Measurements from ENCODE around the gene BMP3. TPM values are rescaled to one million over a fixed set of nuclear protein-coding genes. Genes with fewer than 3 reads are reported as not detected.

Gene BMP3
- total RNA-seq, 1 experiment from 2014 or later = not detected

DNA sequence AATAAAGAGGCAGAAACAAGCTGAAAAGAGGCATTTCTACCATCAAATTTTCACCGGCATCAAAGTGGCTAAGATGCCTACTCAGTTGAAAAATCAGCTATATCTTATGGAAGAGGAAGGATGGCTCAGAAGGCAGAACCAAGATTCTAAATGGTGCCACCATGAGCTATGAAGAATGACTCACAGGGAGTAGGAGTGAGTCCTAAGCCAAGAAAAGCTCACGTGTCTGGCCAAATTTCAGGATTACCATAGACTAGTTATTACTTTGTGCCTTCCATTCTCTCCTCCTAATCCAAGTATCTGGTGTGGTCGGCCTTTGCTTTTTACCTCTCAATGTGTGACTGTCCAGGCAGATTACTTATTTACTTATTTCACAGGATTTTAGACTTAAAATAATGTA is 54.8 kb downstream of the BMP3 start:
- in situ Hi-C loops (cut with HindIII; ENCODE audit: low pct_unique_long_range_greater_than_20kb, low sequenced_read_pairs) = no loop called here

DNA sequence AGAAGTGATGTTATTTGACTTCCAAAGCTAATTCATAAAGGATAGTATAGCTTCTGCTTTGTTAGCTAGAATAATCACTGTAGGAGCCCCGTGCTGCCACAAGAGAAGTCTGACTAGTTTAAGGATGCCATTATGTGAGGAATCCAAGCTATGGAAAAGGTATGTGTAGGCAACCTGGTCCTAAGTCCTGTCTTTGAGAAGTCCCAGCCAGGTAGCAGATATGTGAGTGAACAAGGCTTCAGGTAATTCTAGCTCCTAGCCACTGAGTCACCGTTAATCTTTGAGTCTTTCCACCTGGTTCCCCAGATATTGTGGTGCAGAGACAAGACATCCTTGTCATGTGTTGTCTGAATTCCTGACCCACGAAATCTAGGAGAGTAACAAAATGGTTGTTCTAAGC is 55.5 kb downstream of the BMP3 start:
- in situ Hi-C loops (cut with HindIII; ENCODE audit: low pct_unique_long_range_greater_than_20kb, low sequenced_read_pairs) = no loop called here
- DNase-seq (ENCODE audit: low read depth) = no peak

More for the DNA sequence above, 54.8 kb downstream of the BMP3 start:
- DNase-seq (ENCODE audit: low read depth) = no peak

DNA sequence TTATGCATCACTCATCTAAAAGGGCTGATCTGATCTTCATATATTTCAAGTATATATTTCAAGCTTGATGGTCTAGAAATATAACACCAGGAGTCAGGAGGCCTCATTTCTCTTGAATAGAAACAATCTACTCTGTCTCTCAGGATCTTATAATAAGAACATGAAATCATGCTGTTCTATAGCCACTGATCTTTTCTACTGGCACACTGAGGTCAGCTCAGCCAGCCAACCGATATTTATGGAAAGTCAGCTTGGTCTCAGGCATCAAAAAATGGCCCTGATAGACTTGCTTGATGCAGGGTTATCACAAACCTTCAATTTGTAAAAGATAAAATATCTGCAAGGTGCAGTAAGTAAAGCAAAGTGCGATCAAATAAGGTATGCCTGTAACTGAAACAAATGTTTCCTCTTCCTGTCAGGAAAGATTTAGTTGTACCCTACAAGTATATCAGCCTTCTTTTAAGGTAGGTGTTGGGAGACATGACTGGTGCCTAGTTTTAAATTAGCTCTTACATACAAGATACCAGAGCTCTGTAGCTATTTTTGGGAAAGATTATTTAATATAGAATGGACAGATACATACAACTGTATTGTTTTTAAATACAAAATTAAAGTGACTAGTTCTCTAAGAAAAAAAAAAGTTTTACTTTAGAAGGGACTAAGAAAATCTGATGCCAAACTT is 63.4 kb downstream of the BMP3 start:
- in situ Hi-C loops (cut with HindIII; ENCODE audit: low pct_unique_long_range_greater_than_20kb, low sequenced_read_pairs) = no loop called here
- DNase-seq (ENCODE audit: low read depth) = no peak

DNA sequence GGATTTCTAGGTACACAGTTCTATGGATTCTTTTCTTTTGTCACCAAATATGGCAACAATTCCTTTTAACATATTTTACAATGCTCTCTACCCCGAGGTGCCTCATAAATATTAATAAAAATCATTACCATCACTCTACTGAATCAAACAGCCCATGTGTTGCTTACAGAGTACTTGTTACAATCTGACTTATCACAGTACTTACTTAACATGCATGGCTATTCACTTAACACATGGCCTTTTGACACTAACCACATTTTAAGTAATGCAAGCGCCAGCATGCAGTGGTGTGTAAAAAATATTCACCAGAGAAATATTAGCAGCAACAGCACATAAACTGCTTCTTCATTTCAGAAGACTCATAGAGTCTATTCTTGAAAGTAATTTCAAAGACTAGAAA is 64.9 kb downstream of the BMP3 start:
- no peak for DNase-seq (ENCODE audit: low read depth)
- in situ Hi-C loops (cut with HindIII; ENCODE audit: low pct_unique_long_range_greater_than_20kb, low sequenced_read_pairs) = no loop called here

DNA sequence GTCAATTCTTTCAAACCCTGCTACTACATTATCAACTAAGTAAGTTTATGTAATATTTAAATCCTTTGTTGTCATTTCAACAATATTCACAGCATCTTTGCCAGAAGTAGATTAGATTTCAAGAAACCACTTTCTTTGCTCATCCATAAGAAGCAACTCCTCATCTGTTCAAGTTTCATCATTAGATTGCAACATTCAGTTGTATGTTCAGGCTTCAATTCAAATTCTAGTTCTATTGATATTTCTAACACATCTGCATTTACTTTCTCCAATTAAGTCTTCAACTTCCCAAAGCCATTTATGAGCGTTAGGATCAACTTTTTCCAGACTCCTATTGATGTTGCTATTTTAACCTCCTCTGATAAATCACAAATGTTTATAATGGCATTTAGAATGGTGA is 66.1 kb downstream of the BMP3 start:
- in situ Hi-C loops (cut with HindIII; ENCODE audit: low pct_unique_long_range_greater_than_20kb, low sequenced_read_pairs) = no loop called here
- no peak for DNase-seq (ENCODE audit: low read depth)

DNA sequence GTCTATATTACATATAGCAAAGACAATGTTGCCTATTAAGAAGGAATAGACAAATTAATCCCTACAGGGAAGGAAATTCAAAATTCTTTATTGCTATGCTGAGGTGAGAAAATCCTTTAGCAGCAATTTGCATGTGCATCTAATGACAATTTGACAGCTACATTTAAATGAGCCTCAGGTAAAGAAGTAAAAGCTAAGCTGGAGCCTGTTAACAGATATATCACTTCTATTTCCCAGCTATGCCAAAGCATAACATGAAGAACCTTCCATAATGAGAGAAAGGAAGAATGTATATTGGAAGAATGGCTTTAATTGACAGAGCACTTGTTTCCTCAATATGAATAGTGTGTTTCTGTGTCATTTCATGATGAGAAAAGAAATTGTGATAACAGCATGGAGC is 71.6 kb downstream of the BMP3 start:
- in situ Hi-C loops (cut with HindIII; ENCODE audit: low pct_unique_long_range_greater_than_20kb, low sequenced_read_pairs) = no loop called here

DNA sequence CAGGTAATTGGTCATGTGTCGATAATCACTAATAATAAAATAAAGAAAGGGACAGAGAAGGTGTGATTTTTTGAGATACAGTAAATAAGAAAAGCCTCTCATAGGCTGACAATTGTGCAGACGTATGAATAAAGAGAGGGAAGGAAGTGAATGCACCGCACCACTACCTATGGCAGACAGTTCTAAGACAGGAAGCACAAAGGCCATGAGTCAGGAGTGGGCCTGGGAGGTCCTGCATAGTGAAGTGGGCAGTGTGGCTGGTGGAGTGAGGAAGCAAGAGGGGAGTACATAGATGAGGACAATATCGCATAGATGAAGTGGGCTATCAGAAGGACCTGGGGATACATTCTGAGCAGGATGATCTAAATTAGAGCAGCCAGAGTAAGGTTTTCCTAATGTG is 75.6 kb downstream of the BMP3 start:
- no peak for DNase-seq (ENCODE audit: low read depth)
- in situ Hi-C loops (cut with HindIII; ENCODE audit: low pct_unique_long_range_greater_than_20kb, low sequenced_read_pairs) = no loop called here

More for the DNA sequence above, 71.6 kb downstream of the BMP3 start:
- DNase-seq (ENCODE audit: low read depth) = no peak

Other genes with a start within 250 kb of the BMP3 start
- gene PRKG2, start 184.5 kb downstream of the BMP3 start, total RNA-seq (2014; rRNA removed; shearing (Covaris generic); ENCODE audit: low replicate concordance) = not detected in 2 replicates